Iris pigment epithelial cell (primary cell): Measurements from ENCODE around the gene TRIM56.
A peak's percentile ranks its signal among the peaks of the same experiment; 100 is the strongest.
"Not testable (repeated sequence)": the region's sequence is repeated elsewhere in the genome, so short reads cannot be mapped to it uniquely, and the experiment has no call there.

ENCODE experiments used
- DNase-seq: peaks from one replicate; pipeline ENCODE4 v3.0.0-alpha.2; 2011; ENCODE audit warnings: low read depth

The TRIM56 gene

GRCh38 chr7:101113140-101113539, 27.9 kb downstream of the TRIM56 start:
- not testable (repeated sequence) for DNase-seq

- no peak for DNase-seq
These were observed 28.6 kb downstream of the TRIM56 start for GRCh38 chr7:101113836-101114235.

- peak; percentile 75 for DNase-seq
These were observed 29.2 kb downstream of the TRIM56 start for GRCh38 chr7:101114492-101114891.

GRCh38 chr7:101115215-101115614, 29.9 kb downstream of the TRIM56 start:
- DNase-seq, result no peak

- peak; percentile 53 for DNase-seq
These were observed 31.6 kb downstream of the TRIM56 start for GRCh38 chr7:101116898-101117297.

- no peak for DNase-seq
These were observed 33.6 kb downstream of the TRIM56 start for GRCh38 chr7:101118856-101119255.

GRCh38 chr7:101119876-101120275, 34.6 kb downstream of the TRIM56 start:
- peak; percentile 79 for DNase-seq

- peak; percentile 21 for DNase-seq
These were observed 35.0 kb downstream of the TRIM56 start for GRCh38 chr7:101120315-101120714.

GRCh38 chr7:101121631-101121990, 36.3 kb downstream of the TRIM56 start:
- not testable (repeated sequence) for DNase-seq

GRCh38 chr7:101121991-101122932, 37.0 kb downstream of the TRIM56 start:
- DNase-seq, result peak; percentile 94

GRCh38 chr7:101122933-101123702, 37.8 kb downstream of the TRIM56 start:
- no peak for DNase-seq

- no peak for DNase-seq
These were observed 38.4 kb downstream of the TRIM56 start for GRCh38 chr7:101123703-101124068.

- DNase-seq, result peak; percentile 92
These were observed 39.2 kb downstream of the TRIM56 start for GRCh38 chr7:101124376-101125056.

GRCh38 chr7:101125989-101126650, 40.8 kb downstream of the TRIM56 start:
- DNase-seq, result peak; percentile 89

GRCh38 chr7:101126651-101127459, 41.6 kb downstream of the TRIM56 start, which contains the start of gene SERPINE1:
TSS of gene SERPINE1 (plus strand) at chr7:101127104. CDS start at chr7:101128394, 1,290 bp downstream.
- peak; percentile 100 for DNase-seq

- DNase-seq, result peak; percentile 31
These were observed 42.3 kb downstream of the TRIM56 start for GRCh38 chr7:101127460-101128039.

- DNase-seq, result peak; percentile 70
These were observed 43.0 kb downstream of the TRIM56 start for GRCh38 chr7:101128040-101128834.

- DNase-seq, result peak; percentile 57
These were observed 44.4 kb downstream of the TRIM56 start for GRCh38 chr7:101129603-101130117.
